ENCODE measurements around the gene NUMA1. TPM values are rescaled to one million over a fixed set of nuclear protein-coding genes. Genes with fewer than 3 reads are reported as not detected.
A peak's percentile ranks its signal among the peaks of the same experiment; 100 is the strongest.

Gene NUMA1
- total RNA-seq, 1 donor from 2014 or later = 75.0 TPM

DNA sequence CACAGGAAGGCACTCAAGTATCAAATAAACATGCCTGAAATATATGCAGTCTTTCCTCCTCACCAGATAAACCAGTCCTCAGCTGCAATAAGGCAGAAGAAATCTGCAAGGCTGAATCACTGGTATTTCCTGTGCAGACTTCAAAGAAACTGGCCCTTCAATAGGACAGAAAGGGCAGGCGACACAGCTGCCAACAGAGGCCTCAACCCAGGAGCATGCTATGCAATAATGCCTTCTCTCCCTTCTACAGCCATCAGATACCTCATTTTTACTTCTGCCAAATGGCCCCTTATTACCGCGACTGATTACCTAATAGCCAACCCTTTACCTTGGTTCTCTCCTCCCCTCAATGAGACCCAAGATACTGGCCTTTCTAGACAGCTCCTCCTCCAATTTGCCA lies 8.0 kb downstream of the NUMA1 start:
- ATAC-seq (ENCODE audit: poor library complexity) (no peak), DNase-seq (no peak)
- intact Hi-C loops (cut with DNase I) = no loop called here

DNA sequence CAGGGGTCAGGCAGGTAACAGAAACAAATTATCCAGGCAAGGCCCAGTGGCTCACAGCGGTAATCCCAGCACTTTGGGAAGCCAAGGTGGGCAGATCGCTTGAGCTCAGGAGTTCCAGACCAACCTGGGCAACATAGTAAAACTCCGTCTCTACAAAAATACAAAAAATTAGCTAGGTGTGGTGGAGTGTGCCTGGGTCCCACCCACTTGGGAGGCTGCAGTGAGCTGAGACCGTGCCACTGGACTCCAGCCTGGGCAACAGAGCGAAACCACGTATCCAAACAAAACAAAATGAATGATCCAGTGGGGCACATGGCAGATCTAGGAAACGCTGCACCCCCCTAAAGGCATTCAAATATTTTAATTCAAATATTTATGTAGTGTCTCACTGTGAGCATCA lies 9.9 kb downstream of the NUMA1 start:
- intact Hi-C loops (cut with DNase I) = no loop called here
- no peak for ATAC-seq (ENCODE audit: poor library complexity)
- DNase-seq = no peak

DNA sequence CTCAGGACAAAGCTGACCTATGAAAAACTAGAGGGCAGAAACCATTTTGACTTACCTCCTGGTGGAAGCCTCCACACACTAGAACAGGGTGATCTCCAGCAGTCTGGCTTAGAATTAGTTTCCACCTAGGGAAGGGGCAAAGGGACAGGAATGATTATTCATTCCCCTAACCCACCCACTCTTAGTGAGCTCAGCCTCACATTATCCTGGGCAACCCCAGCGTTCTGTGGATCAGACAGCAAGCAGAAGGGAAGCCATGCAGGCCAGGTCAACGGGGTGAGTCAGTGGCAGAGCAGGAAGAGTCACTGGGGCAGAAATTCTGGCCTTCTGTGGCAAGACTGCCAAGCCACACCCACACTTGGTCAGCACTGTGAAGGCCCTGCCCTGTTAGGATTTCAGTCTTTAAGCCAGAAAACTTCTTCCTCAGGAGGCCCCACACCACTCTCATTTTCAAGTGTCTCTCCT lies 10.5 kb downstream of the NUMA1 start:
- intact Hi-C loops (cut with DNase I) = no loop called here
- DNase-seq (peak; percentile 89), ATAC-seq (ENCODE audit: poor library complexity) (peak; percentile 97)

DNA sequence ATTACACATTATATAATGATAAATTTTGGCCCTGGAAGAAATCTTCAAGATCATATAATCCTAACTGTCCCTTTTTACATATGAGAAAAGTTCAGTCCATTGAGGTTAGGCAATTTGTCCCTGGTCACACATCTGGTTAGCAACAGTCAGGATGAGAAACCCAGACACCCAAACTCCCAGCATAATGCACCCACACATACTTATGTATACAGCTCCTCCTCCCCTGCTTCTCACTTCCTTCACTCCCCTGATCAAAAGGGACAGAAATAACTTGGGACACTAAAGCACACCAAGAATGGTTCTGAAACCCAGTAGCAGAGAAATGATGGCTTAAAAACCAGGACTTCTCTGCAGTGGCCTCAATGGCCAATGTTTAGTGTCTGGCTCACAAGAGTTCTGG lies 11.1 kb downstream of the NUMA1 start:
- DNase-seq (no peak), ATAC-seq (ENCODE audit: poor library complexity) (peak; percentile 47)
- intact Hi-C loops (cut with DNase I) = no loop called here

DNA sequence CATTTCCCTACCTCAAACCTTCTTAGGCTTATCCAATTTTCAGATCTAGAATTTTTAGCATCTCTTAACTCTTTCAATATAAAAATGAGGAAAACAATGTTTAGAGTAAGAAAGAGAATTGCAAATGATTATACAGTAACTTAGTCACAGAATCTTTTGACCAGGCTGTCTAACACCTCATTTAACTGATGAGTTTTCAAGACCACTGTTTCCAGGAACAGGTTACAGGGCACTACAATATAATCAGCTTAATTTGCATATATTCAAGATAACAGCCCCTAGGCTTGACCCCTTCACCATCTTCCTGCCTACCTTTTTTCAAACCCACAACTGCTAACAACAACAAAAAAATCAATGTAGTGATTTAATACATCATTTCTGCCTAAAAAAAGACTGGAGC lies 12.7 kb downstream of the NUMA1 start:
- intact Hi-C loops (cut with DNase I) = no loop called here
- no peak for ATAC-seq (ENCODE audit: poor library complexity)
- DNase-seq = no peak

DNA sequence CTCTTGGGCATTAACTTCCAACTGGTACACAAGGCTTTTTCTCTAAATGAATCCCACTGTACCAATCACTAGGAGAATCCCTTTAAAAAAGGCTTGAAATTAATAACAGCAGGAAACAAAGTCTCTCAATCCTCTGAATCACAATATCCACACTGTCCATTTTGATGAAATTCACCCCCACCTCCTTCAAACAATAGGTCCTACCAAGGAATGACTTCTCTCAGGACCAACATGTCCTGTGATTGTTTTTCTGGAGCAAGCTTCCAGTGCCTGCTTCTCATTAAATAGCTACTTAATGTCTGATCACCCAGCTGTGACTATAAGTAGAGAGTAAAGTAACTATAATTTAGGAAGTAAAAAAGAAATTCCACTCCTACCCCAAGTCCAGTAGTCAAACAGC lies 13.1 kb downstream of the NUMA1 start:
- no peak for DNase-seq
- no peak for ATAC-seq (ENCODE audit: poor library complexity)
- intact Hi-C loops (cut with DNase I) = no loop called here

DNA sequence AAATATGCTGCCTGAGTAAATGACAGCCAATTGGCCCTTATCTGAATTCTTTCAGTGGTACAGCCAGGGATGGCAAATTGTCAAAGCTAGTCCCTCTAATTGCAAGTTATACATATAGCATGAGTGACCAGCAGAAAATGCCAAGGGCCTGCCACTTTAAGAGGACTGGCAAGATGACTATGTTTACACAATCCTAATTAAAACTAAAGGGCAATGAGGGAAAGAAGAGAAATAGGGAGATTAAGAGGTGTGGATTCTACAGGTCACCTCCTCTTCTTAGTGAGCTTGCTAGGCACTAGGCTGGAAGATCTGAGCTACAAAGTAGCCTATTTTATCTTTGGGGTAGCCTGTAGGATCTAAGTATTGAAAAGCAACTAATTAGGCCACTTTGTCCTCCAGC lies 13.5 kb downstream of the NUMA1 start:
- intact Hi-C loops (cut with DNase I) = no loop called here
- ATAC-seq (ENCODE audit: poor library complexity) (no peak), DNase-seq (no peak)

DNA sequence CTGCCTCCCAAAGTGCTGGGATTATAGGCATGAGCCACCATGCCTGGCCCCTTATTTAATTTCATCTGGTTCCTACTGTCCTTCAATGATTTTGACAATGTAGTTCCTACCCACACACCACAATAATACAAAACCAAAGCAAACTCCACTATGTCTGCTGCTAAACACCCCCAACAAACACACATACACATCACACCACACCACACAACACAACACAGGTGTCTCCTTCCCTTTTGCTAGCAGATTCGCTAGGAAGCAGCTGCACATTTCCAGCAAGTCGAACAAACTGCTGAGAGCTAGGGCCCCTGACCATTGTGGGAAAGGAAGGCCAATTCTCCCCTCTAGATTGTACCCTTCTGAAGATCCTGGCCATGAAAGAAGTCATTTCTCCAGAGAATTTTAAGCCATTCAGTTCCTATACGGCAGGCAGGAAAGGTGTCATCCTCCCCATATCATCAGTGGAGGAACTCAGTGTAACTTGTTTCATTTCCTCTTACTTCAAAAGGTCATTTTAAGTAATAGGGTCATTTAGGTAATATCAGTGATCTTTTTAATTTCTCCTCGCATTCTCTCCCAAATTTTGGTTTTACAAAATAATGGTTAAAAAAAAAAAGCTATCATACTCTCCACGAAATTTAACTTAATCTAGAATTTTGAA lies 18.5 kb downstream of the NUMA1 start:
- intact Hi-C loops (cut with DNase I) = no loop called here
- no peak for DNase-seq
- ATAC-seq (ENCODE audit: poor library complexity) = no peak

DNA sequence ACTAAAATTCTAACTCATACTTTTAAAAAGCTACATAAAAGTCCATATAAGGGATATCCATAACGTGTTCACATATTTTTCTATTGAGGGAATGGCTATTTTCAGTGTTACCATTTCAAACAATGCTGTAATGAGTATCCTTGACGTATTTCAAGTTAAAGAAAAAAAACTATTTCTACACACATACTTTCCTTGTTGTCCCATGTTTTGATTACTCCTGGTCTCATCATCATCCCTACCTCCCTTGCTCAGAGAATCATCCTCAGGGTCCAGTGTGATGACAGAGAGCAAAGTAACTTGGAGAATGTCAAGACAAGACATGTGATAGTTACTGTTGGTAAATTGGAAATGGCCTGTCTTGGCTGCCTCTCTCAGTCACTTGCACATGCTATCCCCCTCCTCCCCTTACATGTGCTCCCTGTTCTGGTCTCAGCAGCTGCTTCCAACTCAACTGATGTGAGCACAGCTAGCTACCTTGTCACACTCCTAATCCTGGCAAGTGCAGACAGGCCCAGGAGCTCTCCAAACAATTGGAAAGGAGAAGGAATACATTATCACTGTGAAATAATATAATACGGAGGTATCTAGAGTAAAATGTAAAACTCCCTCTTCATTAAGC lies 21.8 kb downstream of the NUMA1 start:
- DNase-seq = no peak
- no peak for ATAC-seq (ENCODE audit: poor library complexity)
- intact Hi-C loops (cut with DNase I) = no loop called here

DNA sequence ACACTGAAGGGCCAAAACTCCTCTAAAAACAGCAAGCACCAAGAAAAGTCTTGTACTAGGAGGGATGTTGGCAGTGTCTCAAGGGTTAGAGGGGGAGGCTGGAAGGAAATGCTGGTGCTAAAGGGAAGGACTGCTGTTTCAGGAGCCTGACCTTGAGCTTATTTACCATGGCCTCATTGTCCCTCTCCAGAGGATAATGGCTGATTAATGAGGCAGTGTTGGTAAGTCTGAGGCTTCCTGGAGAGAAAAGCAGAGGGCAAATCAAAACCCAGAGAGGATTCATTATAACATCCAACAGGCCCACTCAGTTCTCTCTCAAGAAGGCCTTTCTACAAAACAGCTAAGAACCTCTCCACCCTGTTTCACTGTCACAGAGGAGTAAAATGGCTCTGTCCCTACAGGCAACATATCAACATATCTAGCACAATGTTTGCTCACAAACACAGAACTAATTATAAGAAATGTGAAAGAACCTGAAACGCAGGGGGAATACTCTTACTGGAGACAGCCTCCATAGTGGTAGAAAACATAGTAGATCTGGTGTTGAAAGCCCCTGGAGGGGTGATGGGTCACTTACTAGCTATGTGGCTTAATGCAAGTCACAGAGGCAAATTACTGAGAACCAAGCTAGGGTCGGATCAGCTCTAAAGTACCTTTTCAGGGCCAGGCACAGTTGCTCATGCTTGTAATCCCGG lies 31.4 kb downstream of the NUMA1 start:
- DNase-seq = no peak
- intact Hi-C loops (cut with DNase I) = no loop called here
- ATAC-seq (ENCODE audit: poor library complexity) = no peak

DNA sequence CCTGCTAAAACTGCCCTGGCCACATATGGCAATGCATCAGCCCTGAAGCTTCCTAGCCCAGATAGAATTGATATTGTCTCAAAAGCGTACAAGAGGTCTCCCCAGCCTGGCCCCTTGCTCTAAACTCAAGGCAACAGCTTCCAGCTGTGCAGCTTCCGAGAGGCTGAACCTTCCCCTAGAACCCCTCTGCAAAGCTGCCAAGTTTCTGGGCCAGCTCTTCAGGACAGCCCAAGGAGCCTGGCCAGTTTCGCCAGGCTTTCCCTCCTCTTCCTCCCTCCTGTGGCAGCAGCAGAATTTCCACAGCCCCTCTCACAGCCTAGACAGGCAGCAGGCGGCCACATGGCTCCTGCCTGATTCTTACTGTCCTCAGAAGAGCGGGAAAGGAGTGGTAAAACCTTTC lies 34.5 kb downstream of the NUMA1 start:
- intact Hi-C loops (cut with DNase I) = no loop called here
- no peak for DNase-seq
- ATAC-seq (ENCODE audit: poor library complexity) = no peak

DNA sequence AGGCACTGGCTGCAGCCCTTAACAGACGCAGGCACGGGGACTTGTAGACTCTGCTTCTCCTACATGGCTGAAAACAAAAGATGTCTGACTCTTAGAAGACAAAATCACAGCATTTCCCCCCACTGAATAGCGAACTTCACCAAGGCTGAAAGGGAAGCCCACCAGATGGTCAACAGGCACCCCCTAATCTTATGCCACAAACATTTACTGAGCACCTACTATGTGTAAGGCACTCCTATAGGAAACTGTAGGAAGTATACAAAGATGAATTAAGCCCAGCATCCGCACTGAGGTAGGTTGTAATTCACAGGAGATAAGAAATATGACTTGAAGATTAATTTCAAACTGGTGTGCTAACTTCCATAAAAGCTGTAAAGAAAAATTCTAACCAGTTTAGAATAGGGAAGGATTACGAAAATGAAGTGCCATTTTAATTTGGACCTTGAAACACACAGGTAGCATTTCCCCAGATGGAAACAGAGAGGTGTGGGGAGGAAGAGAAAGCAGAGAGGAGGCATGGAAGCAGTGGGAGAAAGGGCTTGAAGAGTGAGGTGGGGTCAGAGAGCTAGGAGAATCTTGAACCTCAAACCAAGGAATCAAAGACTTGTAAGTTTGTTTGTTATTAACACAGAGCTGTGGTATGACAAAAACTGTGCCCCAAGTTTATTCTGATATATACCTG lies 38.1 kb downstream of the NUMA1 start:
- no peak for DNase-seq
- no peak for ATAC-seq (ENCODE audit: poor library complexity)
- intact Hi-C loops (cut with DNase I) = no loop called here

DNA sequence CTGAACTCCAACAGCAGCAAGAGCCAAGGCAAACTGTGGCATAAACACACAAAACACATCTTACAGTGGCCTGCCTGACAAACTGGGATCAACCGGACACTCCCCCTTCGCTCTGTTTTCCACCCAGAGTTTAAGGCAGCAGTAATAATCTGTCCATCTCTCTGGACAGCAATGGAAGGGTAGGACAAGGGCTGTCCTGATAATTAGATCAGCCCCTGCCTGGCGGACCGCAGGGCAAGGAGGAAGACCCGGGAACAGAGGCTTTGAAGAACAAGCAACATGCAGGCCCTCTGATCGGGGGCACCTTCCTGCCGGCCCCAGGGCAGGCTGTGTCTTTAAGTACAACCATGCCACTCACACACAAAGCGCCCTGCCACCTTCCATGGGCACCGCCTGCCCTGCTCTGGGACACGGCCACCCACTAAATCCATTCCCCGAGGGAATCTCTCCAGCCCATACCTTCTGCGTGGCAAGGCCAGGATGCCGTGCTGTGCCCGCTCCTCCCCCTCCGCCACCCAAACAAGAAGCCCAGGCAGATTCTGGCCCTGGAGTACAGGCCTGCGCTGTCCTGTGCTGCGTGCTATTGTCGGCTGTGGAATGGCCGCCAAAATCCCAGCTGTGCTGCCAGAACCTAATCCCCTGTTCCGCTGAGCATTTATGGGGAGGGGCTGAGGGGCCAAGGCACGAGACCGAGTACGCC lies 38.8 kb downstream of the NUMA1 start:
- DNase-seq (peak; percentile 86), ATAC-seq (ENCODE audit: poor library complexity) (peak; percentile 79)
- intact Hi-C loops (cut with DNase I) = no loop called here

DNA sequence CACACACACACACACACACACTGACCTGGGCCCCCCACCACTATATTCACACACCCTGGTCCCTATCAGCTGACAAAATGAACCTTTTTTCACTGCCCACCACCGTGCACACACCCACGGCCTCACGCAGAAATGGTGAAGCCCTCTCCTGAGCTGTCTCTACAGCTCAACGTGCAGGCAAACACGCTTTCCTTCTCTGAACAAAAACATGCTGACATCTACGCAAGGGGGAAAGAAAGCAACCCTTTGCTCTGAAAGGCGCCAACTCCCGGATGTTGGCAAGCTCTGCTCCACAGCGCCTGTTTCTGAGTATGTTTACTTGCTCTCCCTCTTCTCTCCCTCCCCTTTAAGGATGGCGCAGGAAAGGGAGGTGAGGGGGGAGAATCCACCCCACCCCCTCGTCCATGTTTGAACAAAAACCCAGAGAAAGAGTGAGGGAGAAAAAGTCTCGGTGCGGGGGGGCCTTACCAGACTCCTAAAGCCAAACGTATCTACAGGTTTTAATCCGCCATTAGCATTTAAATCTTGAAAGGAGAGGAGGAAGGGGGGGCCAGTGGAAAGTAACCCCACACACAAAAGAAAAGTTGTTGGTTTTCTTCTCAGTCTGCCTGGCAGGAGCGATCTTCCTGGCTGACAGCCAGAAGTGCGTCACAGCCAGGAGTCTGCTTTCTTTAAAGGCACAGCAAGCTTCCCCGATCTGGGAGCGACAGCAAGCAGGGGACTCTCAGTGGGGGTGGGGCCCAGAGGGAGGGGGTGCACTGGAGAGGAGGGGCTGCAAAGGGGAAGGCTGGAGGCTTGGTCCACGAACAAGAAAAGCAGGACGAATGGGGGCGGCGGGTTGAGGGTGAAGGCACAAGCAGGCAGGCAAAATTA lies 39.6 kb downstream of the NUMA1 start:
- peak; percentile 86 for ATAC-seq (ENCODE audit: poor library complexity)
- intact Hi-C loops (cut with DNase I) = no loop called here

DNA sequence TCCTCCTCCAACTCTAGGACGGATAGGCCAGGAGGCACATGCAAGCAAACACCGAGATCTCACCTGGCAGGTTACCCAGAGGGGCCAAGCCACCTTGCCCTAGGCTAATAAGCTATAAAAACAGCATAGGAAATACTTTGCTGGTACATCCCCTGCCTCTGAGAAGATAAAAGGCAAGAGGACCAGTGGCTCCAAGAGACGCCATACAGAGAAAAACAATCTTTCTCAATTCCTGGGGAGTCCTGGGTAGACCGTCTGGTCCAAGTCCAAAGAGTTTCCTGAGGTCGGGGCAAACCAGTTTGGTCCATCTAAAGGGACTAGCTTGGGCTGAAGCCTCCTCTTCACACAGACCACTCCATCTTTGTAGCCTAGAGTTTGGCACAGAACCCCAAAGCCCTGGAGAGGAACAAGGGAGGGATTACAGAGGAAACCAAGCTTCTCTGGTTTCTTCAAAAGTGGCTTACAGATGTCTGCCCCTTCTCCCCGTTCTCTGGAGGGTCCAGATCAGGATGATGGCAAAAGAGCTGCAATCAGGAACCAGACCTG lies 40.4 kb downstream of the NUMA1 start:
- DNase-seq = no peak
- no peak for ATAC-seq (ENCODE audit: poor library complexity)
- intact Hi-C loops (cut with DNase I) = loop anchor here (5.0 kb wide), 1 partner anchor 42 kb away; the partner anchor contains the start of genes LRRC51 and NUMA1

More for the DNA sequence above, 39.6 kb downstream of the NUMA1 start:
- peak; percentile 98 for DNase-seq

DNA sequence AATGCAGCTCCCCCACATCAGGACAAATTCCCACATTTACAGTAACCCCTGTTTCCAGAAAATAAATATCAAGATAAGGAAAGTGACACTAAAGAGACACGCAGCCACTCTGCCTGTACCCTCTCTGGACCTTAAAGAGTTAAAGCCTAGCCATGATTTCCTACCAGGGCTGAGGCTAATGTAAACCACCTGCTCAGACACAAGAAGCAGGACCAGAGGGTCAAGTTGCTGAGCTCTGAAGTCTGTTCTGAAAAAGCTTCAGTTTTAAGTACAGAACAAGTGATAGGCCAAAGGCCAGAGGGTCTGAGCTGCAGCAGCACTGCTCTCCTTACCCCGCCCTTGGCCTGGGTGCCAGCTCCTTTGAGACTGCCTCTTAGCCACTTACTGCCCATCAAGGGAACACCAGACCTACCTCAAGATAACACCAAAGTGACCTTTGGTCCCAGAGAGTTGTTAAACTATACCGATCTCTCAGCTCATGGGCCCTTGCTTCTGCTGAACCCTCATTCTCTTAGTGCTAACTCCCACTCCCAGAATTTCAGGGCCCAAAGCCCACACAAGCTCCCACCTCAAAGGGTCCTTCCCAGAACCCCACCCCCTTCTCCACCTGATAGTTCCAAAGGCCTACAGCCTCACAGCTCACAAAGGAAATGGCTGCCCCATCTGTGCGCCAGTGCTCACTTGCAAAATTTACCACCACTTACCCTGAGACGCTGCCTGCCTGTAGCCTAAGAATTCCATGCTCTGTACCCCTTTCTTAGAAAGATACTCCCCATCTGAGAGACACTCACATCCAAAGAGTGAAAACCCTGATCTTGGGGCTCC lies 41.1 kb downstream of the NUMA1 start:
- intact Hi-C loops (cut with DNase I) = loop anchor here (5.0 kb wide), 1 partner anchor 43 kb away; the partner anchor contains the start of genes LRRC51 and NUMA1
- DNase-seq = no peak
- no peak for ATAC-seq (ENCODE audit: poor library complexity)

DNA sequence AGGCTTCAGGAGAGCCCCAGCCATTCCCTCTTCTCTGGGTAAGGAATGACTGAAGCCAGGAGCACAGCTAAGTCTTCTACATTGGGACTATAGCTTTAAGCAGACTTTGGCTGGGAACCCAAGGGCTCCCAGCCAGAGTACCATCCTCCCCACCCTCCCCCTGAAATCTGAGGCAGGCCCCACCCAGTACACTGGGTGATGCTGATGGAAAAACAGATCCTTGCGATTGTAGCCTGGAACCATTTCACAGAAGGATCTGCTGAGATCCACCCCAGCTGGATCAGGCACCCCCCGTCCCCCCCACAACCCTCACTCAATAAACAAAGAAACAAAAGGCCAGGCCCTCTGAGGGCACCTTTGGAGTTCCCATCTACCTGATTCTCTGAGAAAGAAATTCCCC lies 41.9 kb downstream of the NUMA1 start:
- ATAC-seq (ENCODE audit: poor library complexity) (peak; percentile 59), DNase-seq (peak; percentile 70)
- intact Hi-C loops (cut with DNase I) = loop anchor here (5.0 kb wide), 1 partner anchor 44 kb away; the partner anchor contains the start of genes LRRC51 and NUMA1

Data from Right ventricle myocardium superior (tissue), 1 donor.